Activated T-cell treated with anti-CD3 and anti-CD28 coated beads for 48 hours (primary cell): ENCODE measurements around the gene ILKAP.

ENCODE experiments used
- DNase-seq: peaks from one replicate; pipeline ENCODE4 v3.0.0-alpha.2; 2020; ENCODE audit warnings: low read depth

Gene ILKAP

DNA sequence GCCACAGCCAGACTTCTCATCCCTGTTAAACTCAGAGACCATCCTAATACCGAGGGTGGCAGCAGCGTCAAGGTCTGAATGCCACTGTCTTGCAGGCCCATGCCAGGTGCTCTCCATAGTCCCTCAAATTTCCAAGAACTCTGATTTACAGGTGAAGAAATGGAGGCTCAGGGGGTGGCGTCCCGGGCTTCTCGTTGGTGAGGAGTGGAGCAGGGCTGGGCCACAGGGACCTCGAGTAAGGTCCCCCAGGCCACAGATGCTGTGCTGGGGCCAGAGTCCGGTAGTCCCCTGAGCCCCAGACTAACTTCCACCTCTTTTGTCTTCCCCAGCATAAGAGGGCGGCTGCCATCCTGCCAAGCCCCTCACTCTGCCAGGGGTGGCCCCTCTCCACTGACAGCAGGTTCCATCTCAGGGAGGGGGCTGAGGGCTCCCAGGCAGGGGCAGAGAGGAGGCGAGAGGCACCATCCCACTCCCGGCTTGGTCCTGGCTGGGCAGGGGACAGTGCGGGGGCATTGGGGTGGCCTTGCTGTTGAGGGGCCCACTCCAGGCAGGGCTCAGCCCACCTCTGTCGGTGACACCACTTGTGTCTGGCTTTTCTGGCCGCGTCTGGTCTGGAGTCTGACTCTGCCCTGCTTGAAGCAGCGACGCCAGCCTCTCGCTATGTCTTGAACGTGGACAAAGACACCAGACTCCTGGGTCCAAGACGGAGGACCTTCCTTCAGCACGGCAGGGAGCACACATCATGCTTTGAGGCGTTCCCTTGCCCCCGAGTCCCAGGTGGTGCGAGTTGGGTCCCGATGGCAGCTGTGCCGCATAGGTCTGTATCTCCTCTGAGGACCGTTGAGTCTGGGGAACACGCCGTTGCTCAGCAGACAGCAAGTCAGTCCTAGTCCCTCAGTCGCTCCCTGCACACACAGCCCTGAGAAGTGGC, 80.9 kb downstream of the ILKAP start:
- DNase-seq: no peak

DNA sequence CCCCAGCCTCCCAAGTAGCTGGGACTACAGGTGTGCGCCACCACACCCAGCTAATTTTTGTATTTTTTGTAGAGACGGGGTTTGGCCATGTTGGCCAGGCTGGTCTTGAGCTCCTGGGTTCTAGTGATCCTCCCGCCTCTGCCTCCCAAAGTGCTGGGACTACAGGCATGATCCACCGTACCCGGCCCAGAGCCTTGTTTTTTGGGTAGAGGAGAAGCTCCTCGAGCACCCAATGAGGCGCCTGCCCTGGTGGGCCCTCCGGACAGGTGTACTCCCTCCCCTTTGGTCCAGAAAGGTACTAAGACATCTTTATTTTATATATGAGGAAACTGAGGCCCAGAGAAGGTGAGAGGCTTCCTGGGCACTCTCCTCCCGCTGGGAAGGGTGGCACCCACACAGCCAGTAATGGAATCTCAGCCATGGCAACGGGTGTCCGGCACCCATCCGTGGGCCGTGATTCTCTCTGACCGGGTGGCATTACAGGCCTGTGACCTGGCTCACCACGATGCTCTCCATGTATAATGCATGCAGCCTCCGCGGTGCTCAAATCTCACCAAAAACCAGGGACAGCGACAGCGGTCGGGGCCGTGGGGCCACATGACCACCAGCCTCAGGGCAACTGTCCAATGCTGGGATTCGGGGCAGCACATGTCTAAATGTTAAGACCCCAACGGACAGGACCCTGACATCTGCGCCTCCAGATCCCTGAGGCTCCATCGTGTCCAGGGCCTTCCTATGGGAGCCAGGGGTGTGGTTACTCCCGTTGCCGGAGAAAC, 81.8 kb downstream of the ILKAP start:
- no peak for DNase-seq

DNA sequence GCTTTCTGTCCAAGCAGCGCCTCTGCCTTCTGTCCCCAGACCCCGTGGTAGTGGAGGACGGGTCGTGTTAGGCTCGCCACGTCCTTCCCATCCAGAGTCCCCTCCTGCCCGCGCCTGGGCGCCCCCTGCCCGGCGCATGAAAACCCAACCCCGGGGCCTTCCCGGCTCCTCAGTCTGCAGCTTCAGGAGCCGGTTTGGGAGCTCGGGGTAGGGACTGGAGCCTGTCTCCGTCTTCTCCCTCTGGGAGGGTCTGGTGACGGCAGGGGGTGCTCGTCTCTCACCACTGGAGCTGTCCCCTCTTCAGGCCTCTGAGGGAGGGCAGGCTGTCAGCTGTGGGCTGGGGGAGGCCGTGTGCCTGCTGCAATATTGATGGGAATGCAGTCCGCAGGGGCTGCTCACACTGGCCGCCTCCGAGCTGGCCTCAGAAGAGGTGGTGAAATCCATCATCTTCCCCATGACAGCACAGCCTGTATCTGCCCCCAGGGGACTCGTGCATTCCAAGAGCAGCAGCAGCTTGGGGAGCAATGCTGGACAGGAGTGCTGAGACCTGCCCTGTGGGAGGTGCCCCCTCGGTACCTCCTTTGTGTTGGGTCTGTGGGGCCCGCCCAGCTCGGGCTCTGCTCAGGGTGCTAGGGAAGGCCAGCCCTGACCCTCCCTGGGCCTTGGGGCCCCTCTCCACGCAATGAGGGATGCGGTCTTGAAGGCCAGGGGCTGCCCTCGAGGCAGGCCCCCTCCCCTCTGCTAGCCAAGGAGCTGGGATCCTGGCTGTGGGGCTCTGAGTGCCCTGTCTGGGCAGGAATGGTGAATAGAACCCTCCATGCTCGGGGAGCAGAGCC, 82.8 kb downstream of the ILKAP start:
- no peak for DNase-seq
